ENCODE measurements around the gene PHKA1. TPM values are rescaled to one million over a fixed set of nuclear protein-coding genes. Genes with fewer than 3 reads are reported as not detected.
"Not testable (repeated sequence)": the region's sequence is repeated elsewhere in the genome, so short reads cannot be mapped to it uniquely, and the experiment has no call there.

PHKA1 gene
- total RNA-seq, 1 donor, result 4.7 TPM

DNA sequence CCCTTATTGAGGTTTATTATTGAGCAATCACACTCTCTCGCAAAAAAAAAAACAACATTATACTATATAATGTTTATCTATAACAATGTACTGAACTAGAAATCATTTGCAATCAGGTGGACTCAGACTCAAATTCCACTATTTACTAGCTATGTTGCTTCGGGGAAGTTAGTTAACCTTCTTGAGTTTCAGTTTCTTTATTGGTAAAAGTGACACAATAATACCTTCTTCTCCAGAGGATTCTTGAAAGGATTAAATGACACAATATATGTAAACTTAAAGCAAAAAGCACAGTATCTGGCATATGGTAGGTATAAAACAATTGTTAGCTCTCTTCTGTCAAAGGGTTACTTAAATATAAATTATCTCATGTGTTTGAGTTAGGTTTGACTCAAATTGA is 110.0 kb downstream of the PHKA1 start:
- Histone ChIP-seq H3K27me3 (ENCODE audit: insufficient read depth, low read length) (peaks cover 10% of the 10 kb centered on the region), H3K4me1 (ENCODE audit: insufficient read depth, low read length) (no peaks in the 10 kb centered on the region), H3K9me3 (ENCODE audit: low read depth, low read length) (no peaks in the 10 kb centered on the region), H2AFZ (ENCODE audit: low read length) (no peak overlapping the region), H3K36me3 (ENCODE audit: insufficient read depth, low read length) (no peaks in the 10 kb centered on the region), H3K27ac (ENCODE audit: low read depth, low read length) (no peak overlapping the region), H4K20me1 (ENCODE audit: insufficient read depth, low read length) (no peaks in the 10 kb centered on the region), H3K79me2 (ENCODE audit: insufficient read depth, low read length) (no peaks in the 10 kb centered on the region), H3K4me2 (ENCODE audit: insufficient read depth, low read length) (no peak overlapping the region), H3K4me3 (ENCODE audit: insufficient read depth, low read length) (no peak overlapping the region)
- no peak for DNase-seq (ENCODE audit: insufficient read length, low spot score, missing footprints)
- TF ChIP-seq, protein P1, sequence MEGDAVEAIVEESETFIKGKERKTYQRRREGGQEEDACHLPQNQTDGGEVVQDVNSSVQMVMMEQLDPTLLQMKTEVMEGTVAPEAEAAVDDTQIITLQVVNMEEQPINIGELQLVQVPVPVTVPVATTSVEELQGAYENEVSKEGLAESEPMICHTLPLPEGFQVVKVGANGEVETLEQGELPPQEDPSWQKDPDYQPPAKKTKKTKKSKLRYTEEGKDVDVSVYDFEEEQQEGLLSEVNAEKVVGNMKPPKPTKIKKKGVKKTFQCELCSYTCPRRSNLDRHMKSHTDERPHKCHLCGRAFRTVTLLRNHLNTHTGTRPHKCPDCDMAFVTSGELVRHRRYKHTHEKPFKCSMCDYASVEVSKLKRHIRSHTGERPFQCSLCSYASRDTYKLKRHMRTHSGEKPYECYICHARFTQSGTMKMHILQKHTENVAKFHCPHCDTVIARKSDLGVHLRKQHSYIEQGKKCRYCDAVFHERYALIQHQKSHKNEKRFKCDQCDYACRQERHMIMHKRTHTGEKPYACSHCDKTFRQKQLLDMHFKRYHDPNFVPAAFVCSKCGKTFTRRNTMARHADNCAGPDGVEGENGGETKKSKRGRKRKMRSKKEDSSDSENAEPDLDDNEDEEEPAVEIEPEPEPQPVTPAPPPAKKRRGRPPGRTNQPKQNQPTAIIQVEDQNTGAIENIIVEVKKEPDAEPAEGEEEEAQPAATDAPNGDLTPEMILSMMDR (IDR thresholded peaks at IDR 0.05; ENCODE audit: extremely low read depth, low read depth, low read length), result no peak

DNA sequence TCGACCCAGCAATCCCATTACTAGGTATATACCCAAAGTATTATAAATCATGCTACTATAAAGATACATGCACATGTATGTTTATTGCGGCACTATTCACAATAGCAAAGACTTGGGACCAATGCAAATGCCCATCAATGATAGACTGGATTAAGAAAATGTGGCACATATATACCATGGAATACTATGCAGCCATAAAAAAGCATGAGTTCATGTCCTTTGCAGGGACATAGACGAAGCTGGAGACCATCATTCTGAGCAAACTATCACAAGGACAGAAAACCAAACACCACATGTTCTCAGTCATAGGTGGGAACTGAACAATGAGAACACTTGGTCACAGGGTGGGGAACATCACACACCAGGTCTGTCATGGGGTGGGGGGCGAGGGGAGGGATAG is 123.1 kb downstream of the PHKA1 start:
- not testable (repeated sequence) for H3K27me3 ChIP-seq (ENCODE audit: insufficient read depth, low read length); H2AFZ ChIP-seq (ENCODE audit: low read length); DNase-seq (ENCODE audit: insufficient read length, low spot score, missing footprints); H3K4me2 ChIP-seq (ENCODE audit: insufficient read depth, low read length); H4K20me1 ChIP-seq (ENCODE audit: insufficient read depth, low read length); H3K4me3 ChIP-seq (ENCODE audit: insufficient read depth, low read length); H3K9me3 ChIP-seq (ENCODE audit: low read depth, low read length); H3K27ac ChIP-seq (ENCODE audit: low read depth, low read length); H3K4me1 ChIP-seq (ENCODE audit: insufficient read depth, low read length); H3K79me2 ChIP-seq (ENCODE audit: insufficient read depth, low read length); H3K36me3 ChIP-seq (ENCODE audit: insufficient read depth, low read length)

GRCh38 chrX:72584163-72584562 is 129.9 kb downstream of the PHKA1 start:
- H4K20me1 ChIP-seq (ENCODE audit: insufficient read depth, low read length), result no peaks in the 10 kb centered on the region
- H3K27me3 ChIP-seq (ENCODE audit: insufficient read depth, low read length), result peaks cover 3% of the 10 kb centered on the region
- no peaks in the 10 kb centered on the region for H3K36me3 ChIP-seq (ENCODE audit: insufficient read depth, low read length)
- H2AFZ ChIP-seq (ENCODE audit: low read length), result no peak overlapping the region
- no peak overlapping the region for H3K27ac ChIP-seq (ENCODE audit: low read depth, low read length)
- no peak for DNase-seq (ENCODE audit: insufficient read length, low spot score, missing footprints)
- no peaks in the 10 kb centered on the region for H3K4me1 ChIP-seq (ENCODE audit: insufficient read depth, low read length)
- H3K4me2 ChIP-seq (ENCODE audit: insufficient read depth, low read length), result no peak overlapping the region
- no peaks in the 10 kb centered on the region for H3K9me3 ChIP-seq (ENCODE audit: low read depth, low read length)
- TF ChIP-seq, protein P1 (IDR thresholded peaks at IDR 0.05; ENCODE audit: extremely low read depth, low read depth, low read length), result no peak
- no peak overlapping the region for H3K4me3 ChIP-seq (ENCODE audit: insufficient read depth, low read length)
- H3K79me2 ChIP-seq (ENCODE audit: insufficient read depth, low read length), result no peaks in the 10 kb centered on the region

- H3K4me2 ChIP-seq (ENCODE audit: insufficient read depth, low read length), result peak overlapping the region; percentile 9
- TF ChIP-seq, protein P1 (IDR thresholded peaks at IDR 0.05; ENCODE audit: extremely low read depth, low read depth, low read length), result no peak
- DNase-seq (ENCODE audit: insufficient read length, low spot score, missing footprints), result no peak
- H4K20me1 ChIP-seq (ENCODE audit: insufficient read depth, low read length), result no peaks in the 10 kb centered on the region
- H3K27ac ChIP-seq (ENCODE audit: low read depth, low read length), result peak overlapping the region; percentile 26
- H3K9me3 ChIP-seq (ENCODE audit: low read depth, low read length), result no peaks in the 10 kb centered on the region
- peaks cover 14% of the 10 kb centered on the region for H3K4me1 ChIP-seq (ENCODE audit: insufficient read depth, low read length)
- no peak overlapping the region for H3K4me3 ChIP-seq (ENCODE audit: insufficient read depth, low read length)
- H3K79me2 ChIP-seq (ENCODE audit: insufficient read depth, low read length), result peaks cover 4% of the 10 kb centered on the region
- H3K36me3 ChIP-seq (ENCODE audit: insufficient read depth, low read length), result no peaks in the 10 kb centered on the region
- H3K27me3 ChIP-seq (ENCODE audit: insufficient read depth, low read length), result peaks cover 7% of the 10 kb centered on the region
- no peak overlapping the region for H2AFZ ChIP-seq (ENCODE audit: low read length)
Observed at GRCh38 chrX:72576141-72576894, 137.8 kb downstream of the PHKA1 start.
